Measurements from ENCODE around the gene PRDM16.

Gene PRDM16

GRCh38 chr1:3306583-3307291, 237.7 kb downstream of the PRDM16 start:
- POLR2A ChIA-PET, result no interaction called here
- CTCF ChIA-PET, result no interaction called here
- H3K9me3 ChIP-seq (ENCODE audit: control insufficient read depth, insufficient read depth, low read depth, low read length), result no peaks in the 10 kb centered on the region
- H3K27ac ChIP-seq (ENCODE audit: extremely low read depth, low read depth, low read length), result no peak overlapping the region
- no peaks in the 10 kb centered on the region for H3K4me1 ChIP-seq (ENCODE audit: control insufficient read depth, insufficient read depth, low read length)
- H3K4me3 ChIP-seq (ENCODE audit: low read depth, low read length), result no peak overlapping the region
- no peaks in the 10 kb centered on the region for H3K36me3 ChIP-seq (ENCODE audit: control insufficient read depth in 2 of 2, insufficient read depth in 1 of 2, low read length in 2 of 2)
- TF ChIP-seq ZNF366 (tag by site-specific recombination; conservative IDR thresholded peaks at IDR 0.05), result no peak
- TF ChIP-seq SETDB1 (IDR thresholded peaks at IDR 0.05; ENCODE audit: insufficient read length, low read length), result no peak

GRCh38 chr1:3307359-3307758, 238.4 kb downstream of the PRDM16 start:
- no peak overlapping the region for H3K4me3 ChIP-seq (ENCODE audit: low read depth, low read length)
- ChIA-PET CTCF (no interaction called here), POLR2A (no interaction called here)
- no peaks in the 10 kb centered on the region for H3K36me3 ChIP-seq (ENCODE audit: control insufficient read depth in 2 of 2, insufficient read depth in 1 of 2, low read length in 2 of 2)
- TF ChIP-seq OSR2 (tag by site-specific recombination; IDR thresholded peaks at IDR 0.05), result no peak
- no peaks in the 10 kb centered on the region for H3K9me3 ChIP-seq (ENCODE audit: control insufficient read depth, insufficient read depth, low read depth, low read length)
- H3K4me1 ChIP-seq (ENCODE audit: control insufficient read depth, insufficient read depth, low read length), result no peaks in the 10 kb centered on the region
- no peak overlapping the region for H3K27ac ChIP-seq (ENCODE audit: extremely low read depth, low read depth, low read length)

GRCh38 chr1:3308053-3308452, 239.1 kb downstream of the PRDM16 start:
- Histone ChIP-seq H3K4me1 (ENCODE audit: control insufficient read depth, insufficient read depth, low read length) (no peaks in the 10 kb centered on the region), H3K27ac (ENCODE audit: extremely low read depth, low read depth, low read length) (no peak overlapping the region), H3K4me3 (ENCODE audit: low read depth, low read length) (no peak overlapping the region), H3K9me3 (ENCODE audit: control insufficient read depth, insufficient read depth, low read depth, low read length) (no peaks in the 10 kb centered on the region), H3K36me3 (ENCODE audit: control insufficient read depth in 2 of 2, insufficient read depth in 1 of 2, low read length in 2 of 2) (no peaks in the 10 kb centered on the region)
- CTCF ChIA-PET, result no interaction called here
- TF ChIP-seq ZNF768 (tag by site-specific recombination; IDR thresholded peaks at IDR 0.05), result no peak
- TF ChIP-seq ZSCAN23 (tag by site-specific recombination; IDR thresholded peaks at IDR 0.05), result no peak
- no peak for TF ChIP-seq ZNF664 (tag by site-specific recombination; IDR thresholded peaks at IDR 0.05)
- TF ChIP-seq YY2 (tag by site-specific recombination; IDR thresholded peaks at IDR 0.05), result no peak
- TF ChIP-seq ZNF670 (tag by site-specific recombination; IDR thresholded peaks at IDR 0.05; ENCODE audit: low read depth), result no peak
- TF ChIP-seq ZBTB20 (tag by site-specific recombination; IDR thresholded peaks at IDR 0.05), result no peak
- TF ChIP-seq ZFP3 (tag by site-specific recombination; IDR thresholded peaks at IDR 0.05; ENCODE audit: low read depth), result no peak
- no peak for TF ChIP-seq REPIN1 (tag by site-specific recombination; IDR thresholded peaks at IDR 0.05; ENCODE audit: low read depth)
- no peak for TF ChIP-seq ZNF629 (tag by site-specific recombination; IDR thresholded peaks at IDR 0.05)
- TF ChIP-seq OSR2 (tag by site-specific recombination; IDR thresholded peaks at IDR 0.05), result no peak
- no peak for TF ChIP-seq ZNF501 (tag by site-specific recombination; IDR thresholded peaks at IDR 0.05)
- TF ChIP-seq ZNF645 (tag by site-specific recombination; IDR thresholded peaks at IDR 0.05), result no peak
- TF ChIP-seq ZNF292 (tag by site-specific recombination; IDR thresholded peaks at IDR 0.05; ENCODE audit: borderline replicate concordance, low read depth), result no peak
- no peak for TF ChIP-seq ZNF514 (tag by site-specific recombination; IDR thresholded peaks at IDR 0.05)
- TF ChIP-seq ZNF654 (tag by site-specific recombination; IDR thresholded peaks at IDR 0.05; ENCODE audit: low read depth), result no peak
- no peak for TF ChIP-seq INSM2 (tag by site-specific recombination; IDR thresholded peaks at IDR 0.05)
- no peak for TF ChIP-seq ZNF391 (tag by site-specific recombination; IDR thresholded peaks at IDR 0.05; ENCODE audit: borderline replicate concordance, low read depth)
- POLR2A ChIA-PET, result no interaction called here
